ENCODE measurements around the gene FOXF1.

Gene FOXF1

GRCh38 chr16:86534779-86535615 is 24.7 kb downstream of the FOXF1 start:
- no peak for DNase-seq (ENCODE audit: low read depth)

GRCh38 chr16:86536621-86537020 is 26.3 kb downstream of the FOXF1 start:
- DNase-seq (ENCODE audit: low read depth): no peak

GRCh38 chr16:86537486-86537885 is 27.2 kb downstream of the FOXF1 start:
- DNase-seq (ENCODE audit: low read depth): no peak

- DNase-seq (ENCODE audit: low read depth): no peak
These were observed 28.0 kb downstream of the FOXF1 start for GRCh38 chr16:86538196-86538780.

- DNase-seq (ENCODE audit: low read depth): no peak
These were observed 30.6 kb downstream of the FOXF1 start for GRCh38 chr16:86540894-86541293.

GRCh38 chr16:86541560-86541959 is 31.2 kb downstream of the FOXF1 start:
- no peak for DNase-seq (ENCODE audit: low read depth)

GRCh38 chr16:86542756-86543750 is 32.7 kb downstream of the FOXF1 start:
- DNase-seq (ENCODE audit: low read depth): no peak

GRCh38 chr16:86545481-86545880 is 35.2 kb downstream of the FOXF1 start:
- DNase-seq (ENCODE audit: low read depth): no peak

GRCh38 chr16:86545954-86546637 is 35.8 kb downstream of the FOXF1 start:
- DNase-seq (ENCODE audit: low read depth): no peak

GRCh38 chr16:86546638-86547013 is 36.3 kb downstream of the FOXF1 start:
- no peak for DNase-seq (ENCODE audit: low read depth)

- no peak for DNase-seq (ENCODE audit: low read depth)
These were observed 37.0 kb downstream of the FOXF1 start for GRCh38 chr16:86547286-86547685.

GRCh38 chr16:86549076-86549892 is 39.0 kb downstream of the FOXF1 start:
- no peak for DNase-seq (ENCODE audit: low read depth)

GRCh38 chr16:86549893-86550190 is 39.5 kb downstream of the FOXF1 start:
- DNase-seq (ENCODE audit: low read depth): no peak

- DNase-seq (ENCODE audit: low read depth): no peak
These were observed 40.0 kb downstream of the FOXF1 start for GRCh38 chr16:86550281-86550680.

- DNase-seq (ENCODE audit: low read depth): no peak
These were observed 43.0 kb downstream of the FOXF1 start for GRCh38 chr16:86553356-86553755.

- DNase-seq (ENCODE audit: low read depth): no peak
These were observed 44.2 kb downstream of the FOXF1 start for GRCh38 chr16:86554599-86554916.

GRCh38 chr16:86554917-86555703 is 44.8 kb downstream of the FOXF1 start, which contains the start of gene MTHFSD:
Gene MTHFSD, minus strand, starts transcription at chr16:86555235. Its CDS starts 51 bp downstream, at chr16:86555184.
- DNase-seq (ENCODE audit: low read depth): no peak

GRCh38 chr16:86555704-86556075 is 45.4 kb downstream of the FOXF1 start:
- DNase-seq (ENCODE audit: low read depth): no peak

- no peak for DNase-seq (ENCODE audit: low read depth)
These were observed 46.2 kb downstream of the FOXF1 start for GRCh38 chr16:86556576-86556975.

- DNase-seq (ENCODE audit: low read depth): no peak
These were observed 47.3 kb downstream of the FOXF1 start for GRCh38 chr16:86557587-86557986.

Data from non-pigmented ciliary epithelial cell (primary cell).